HG03558 (cell line): ENCODE measurements around the gene TMC1.
"Not testable (repeated sequence)": the region's sequence is repeated elsewhere in the genome, so short reads cannot be mapped to it uniquely, and the experiment has no call there.

Source experiments
- ATAC-seq: cut with Tn5 transposase; IDR thresholded peaks from one replicate; pipeline ENCODE4 v1.9.1; 2021; ENCODE audit warnings: moderate number of reproducible peaks; ENCODE audit not compliant: unreplicated experiment; ENCODE audit errors: extremely low read depth

The TMC1 gene

GRCh38 chr9:72807765-72808445 lies 286.5 kb downstream of the TMC1 start:
- no peak for ATAC-seq

- ATAC-seq: no peak
These were observed 287.0 kb downstream of the TMC1 start for GRCh38 chr9:72808446-72808768.

- no peak for ATAC-seq
These were observed 288.2 kb downstream of the TMC1 start for GRCh38 chr9:72809586-72809985.

- no peak for ATAC-seq
These were observed 291.2 kb downstream of the TMC1 start for GRCh38 chr9:72812559-72813111.

- ATAC-seq: no peak
These were observed 292.1 kb downstream of the TMC1 start for GRCh38 chr9:72813544-72813943.

- ATAC-seq: no peak
These were observed 292.7 kb downstream of the TMC1 start for GRCh38 chr9:72814083-72814597.

- ATAC-seq: no peak
These were observed 295.3 kb downstream of the TMC1 start for GRCh38 chr9:72816666-72817065.

- ATAC-seq: no peak
These were observed 296.0 kb downstream of the TMC1 start for GRCh38 chr9:72817413-72817812.

- no peak for ATAC-seq
These were observed 297.0 kb downstream of the TMC1 start for GRCh38 chr9:72818385-72818784.

GRCh38 chr9:72823971-72824370 lies 302.6 kb downstream of the TMC1 start:
- no peak for ATAC-seq

GRCh38 chr9:72826996-72827949 lies 305.9 kb downstream of the TMC1 start:
- ATAC-seq: no peak

- ATAC-seq: no peak
These were observed 306.7 kb downstream of the TMC1 start for GRCh38 chr9:72827950-72828731.

- no peak for ATAC-seq
These were observed 313.6 kb downstream of the TMC1 start for GRCh38 chr9:72834994-72835393.

- no peak for ATAC-seq
These were observed 315.4 kb downstream of the TMC1 start for GRCh38 chr9:72836790-72837189.

GRCh38 chr9:72839085-72839484 lies 317.7 kb downstream of the TMC1 start:
- no peak for ATAC-seq

GRCh38 chr9:72843520-72844439 lies 322.4 kb downstream of the TMC1 start:
- no peak for ATAC-seq

- no peak for ATAC-seq
These were observed 323.0 kb downstream of the TMC1 start for GRCh38 chr9:72844440-72844768.

- not testable (repeated sequence) for ATAC-seq
These were observed 323.6 kb downstream of the TMC1 start for GRCh38 chr9:72845052-72845451.

- ATAC-seq: not testable (repeated sequence)
These were observed 328.8 kb downstream of the TMC1 start for GRCh38 chr9:72850209-72850608.
